ENCODE measurements around the gene TNS2. TPM values are rescaled to one million over a fixed set of nuclear protein-coding genes. Genes with fewer than 3 reads are reported as not detected.
"Not testable (repeated sequence)": the region's sequence is repeated elsewhere in the genome, so short reads cannot be mapped to it uniquely, and the experiment has no call there.

TNS2 gene
- total and polyA plus RNA-seq, 2 experiments from 2014 or later, result 1.8 to 6.9 TPM

- no peak for TF ChIP-seq ZNF331 (CRISPR knock-in tag; IDR thresholded peaks at IDR 0.05; ENCODE audit: low read depth)
Observed at GRCh38 chr12:53025250-53025649, 24.6 kb upstream of the TNS2 start (continued).

GRCh38 chr12:53027014-53027413, 22.9 kb upstream of the TNS2 start:
- Histone ChIP-seq H4K20me1 (replicated peaks; ENCODE audit: insufficient read depth) (peaks cover 47% of the 10 kb centered on the region), H3K79me2 (replicated peaks; ENCODE audit: insufficient read depth) (peaks cover 62% of the 10 kb centered on the region), H3K36me3 (ENCODE audit: insufficient read depth) (peaks cover 89% of the 10 kb centered on the region), H3F3A (replicated peaks; ENCODE audit: low read depth) (peaks cover 41% of the 10 kb centered on the region)
- not testable (repeated sequence) for H3K4me3 Mint-ChIP-seq; H3K4me2 ChIP-seq; H3K27ac Mint-ChIP-seq; H3K9me3 Mint-ChIP-seq; ATAC-seq; H3K4me3 ChIP-seq; H3K9me2 ChIP-seq (ENCODE audit: insufficient read depth); DNase-seq (ENCODE audit: low spot score); H3K4me1 Mint-ChIP-seq; H3K27me3 ChIP-seq (ENCODE audit: insufficient read depth); H3K4me1 ChIP-seq (ENCODE audit: insufficient read depth); H3K27me3 Mint-ChIP-seq (ENCODE audit: insufficient read depth, low read depth, poor library complexity); H3K27ac ChIP-seq (ENCODE audit: low read depth); H2AFZ ChIP-seq
- peaks cover 92% of the 10 kb centered on the region for H3K36me3 Mint-ChIP-seq (ENCODE audit: low read depth)

GRCh38 chr12:53031616-53032015, 18.2 kb upstream of the TNS2 start:
- Mint-ChIP-seq H3K36me3 (ENCODE audit: low read depth) (peaks cover 94% of the 10 kb centered on the region), H3K9me3 (no peaks in the 10 kb centered on the region), H3K27me3 (ENCODE audit: insufficient read depth, low read depth, poor library complexity) (peaks cover 12% of the 10 kb centered on the region), H3K4me1 (no peaks in the 10 kb centered on the region), H3K27ac (no peak overlapping the region), H3K4me3 (no peak overlapping the region)
- H3F3A ChIP-seq (replicated peaks; ENCODE audit: low read depth), result peaks cover 50% of the 10 kb centered on the region
- H3K27me3 ChIP-seq (ENCODE audit: insufficient read depth), result no peaks in the 10 kb centered on the region
- ATAC-seq (no peak), DNase-seq (ENCODE audit: low spot score) (no peak)
- H3K4me2 ChIP-seq, result no peak overlapping the region
- H3K27ac ChIP-seq (ENCODE audit: low read depth), result no peak overlapping the region; the same call in 1 of the 2 replicates
- no peaks in the 10 kb centered on the region for H3K9me2 ChIP-seq (ENCODE audit: insufficient read depth)
- TF ChIP-seq ZNF331 (CRISPR knock-in tag; IDR thresholded peaks at IDR 0.05; ENCODE audit: low read depth), result no peak
- no peak for TF ChIP-seq JUNB (IDR thresholded peaks at IDR 0.05; ENCODE audit: unreplicated experiment)
- no peak for TF ChIP-seq CREB1 (CRISPR knock-in tag; IDR thresholded peaks at IDR 0.05; ENCODE audit: low read depth)
- TF ChIP-seq REST (IDR thresholded peaks at IDR 0.05; ENCODE audit: unreplicated experiment), result no peak
- TF ChIP-seq ZNF114 (CRISPR knock-in tag; IDR thresholded peaks at IDR 0.05), result no peak
- no peaks in the 10 kb centered on the region for H3K4me1 ChIP-seq (ENCODE audit: insufficient read depth)
- H4K20me1 ChIP-seq (replicated peaks; ENCODE audit: insufficient read depth), result peaks cover 74% of the 10 kb centered on the region
- H3K79me2 ChIP-seq (replicated peaks; ENCODE audit: insufficient read depth), result peaks cover 41% of the 10 kb centered on the region
- peaks cover 89% of the 10 kb centered on the region for H3K36me3 ChIP-seq (ENCODE audit: insufficient read depth)
- H3K4me3 ChIP-seq, result no peak overlapping the region
- no peak overlapping the region for H2AFZ ChIP-seq

GRCh38 chr12:53033832-53034231, 16.0 kb upstream of the TNS2 start:
- H3K27me3 Mint-ChIP-seq (ENCODE audit: insufficient read depth, low read depth, poor library complexity), result peaks cover 12% of the 10 kb centered on the region
- not testable (repeated sequence) for H3K4me2 ChIP-seq; H3K27me3 ChIP-seq (ENCODE audit: insufficient read depth); H3K27ac Mint-ChIP-seq; H3K27ac ChIP-seq (ENCODE audit: low read depth); DNase-seq (ENCODE audit: low spot score); H3K4me1 ChIP-seq (ENCODE audit: insufficient read depth); H3K4me3 ChIP-seq; H2AFZ ChIP-seq; H3K4me1 Mint-ChIP-seq; H3K4me3 Mint-ChIP-seq; H3K9me3 Mint-ChIP-seq; ATAC-seq; H3K9me2 ChIP-seq (ENCODE audit: insufficient read depth)
- Histone ChIP-seq H3K36me3 (ENCODE audit: insufficient read depth) (peaks cover 90% of the 10 kb centered on the region), H3F3A (replicated peaks; ENCODE audit: low read depth) (peaks cover 52% of the 10 kb centered on the region), H4K20me1 (replicated peaks; ENCODE audit: insufficient read depth) (peaks cover 77% of the 10 kb centered on the region), H3K79me2 (replicated peaks; ENCODE audit: insufficient read depth) (peaks cover 25% of the 10 kb centered on the region)
- peaks cover 94% of the 10 kb centered on the region for H3K36me3 Mint-ChIP-seq (ENCODE audit: low read depth)

All from GM23338 (cell line).